Measurements from ENCODE around the gene TLE3.

GRCh38 chr15:70093481-70094319 is 4.0 kb downstream of the TLE3 start:
- TF ChIP-seq CTCF (IDR thresholded peaks at IDR 0.05) (no peak), POLR2A (IDR thresholded peaks at IDR 0.05) (no peak)
